ENCODE results near the gene LITAFD. TPM values are rescaled to one million over a fixed set of nuclear protein-coding genes. Genes with fewer than 3 reads are reported as not detected.
"Not testable (repeated sequence)": the region's sequence is repeated elsewhere in the genome, so short reads cannot be mapped to it uniquely, and the experiment has no call there.

The LITAFD gene
- total RNA-seq (2022) (not detected in 2 replicates), Bru-seq, nascent RNA (not detected), BruChase-seq, experiment 1, labeled RNA remaining after a 2-hour chase (not detected), BruChase-seq, experiment 2, labeled RNA remaining after a 6-hour chase (percentile 14 among the genes with signal in this experiment)
- long read RNA-seq: 0 reads

DNA sequence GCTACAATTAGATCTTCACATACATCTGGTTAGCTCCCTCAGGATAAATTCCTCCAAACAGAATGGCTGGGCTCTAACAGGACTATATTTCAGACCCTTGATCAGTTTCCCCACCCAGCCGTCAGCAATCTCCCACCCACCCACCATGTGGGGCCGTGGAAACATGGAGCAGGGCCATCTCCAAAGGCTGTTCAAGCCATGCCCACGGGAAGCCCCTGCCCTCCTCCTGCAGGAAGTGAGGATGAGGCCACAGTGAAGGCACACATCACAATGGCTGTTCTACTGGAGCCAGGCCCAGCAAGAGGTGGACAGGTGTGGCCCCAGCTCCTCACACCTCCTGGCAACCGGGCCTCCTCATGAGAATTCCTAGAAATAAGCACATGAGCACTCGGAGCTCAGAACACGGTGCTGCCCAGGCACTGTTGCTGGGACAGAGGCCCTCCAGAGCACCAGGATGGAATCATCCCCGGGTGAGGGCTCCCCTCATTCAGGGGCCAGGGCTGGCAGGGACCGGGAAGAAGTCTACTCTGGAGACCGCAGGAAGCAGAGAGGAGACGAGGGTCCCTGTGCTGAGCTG lies at the start of gene LITAFD:
Gene LITAFD, plus strand, starts transcription at position 311 of the 577 bp plus-strand sequence. CDS start 2,005 bp downstream, outside the sequence.
- Histone ChIP-seq H3K9me3 (no peaks in the 10 kb centered on the region), H3K4me1 (peaks cover 27% of the 10 kb centered on the region), H3K4me3 (ENCODE audit: low read depth, low read length) (no peak within 1 kb of the TSS), H3K27me3 (replicated peaks; ENCODE audit: control insufficient read depth, insufficient read depth, low read length) (no peaks in the 10 kb centered on the region), H3K36me3 (ENCODE audit: control insufficient read depth, insufficient read depth, low read length) (no peaks in the 10 kb centered on the region)
- Mint-ChIP-seq H3K9me3 (ENCODE audit: unreplicated experiment) (no peaks in the 10 kb centered on the region), H3K27me3 (ENCODE audit: insufficient read depth, unreplicated experiment) (no peaks in the 10 kb centered on the region), H3K27ac (ENCODE audit: unreplicated experiment) (no peak within 1 kb of the TSS), H3K36me3 (ENCODE audit: insufficient read depth, unreplicated experiment) (peaks cover 50% of the 10 kb centered on the region), H3K4me1 (ENCODE audit: low read depth, unreplicated experiment) (peaks cover 30% of the 10 kb centered on the region), H3K4me3 (ENCODE audit: unreplicated experiment) (no peak within 1 kb of the TSS)
- intact Hi-C loops (cut with micrococcal nuclease; ENCODE audit: unreplicated experiment): loop anchor here (5.0 kb wide), 1 partner anchor 90 kb away; no protein-coding TSS in a partner anchor
- no TSS peak for BruUV-seq (replicated peaks)
- TF ChIP-seq, protein P1, sequence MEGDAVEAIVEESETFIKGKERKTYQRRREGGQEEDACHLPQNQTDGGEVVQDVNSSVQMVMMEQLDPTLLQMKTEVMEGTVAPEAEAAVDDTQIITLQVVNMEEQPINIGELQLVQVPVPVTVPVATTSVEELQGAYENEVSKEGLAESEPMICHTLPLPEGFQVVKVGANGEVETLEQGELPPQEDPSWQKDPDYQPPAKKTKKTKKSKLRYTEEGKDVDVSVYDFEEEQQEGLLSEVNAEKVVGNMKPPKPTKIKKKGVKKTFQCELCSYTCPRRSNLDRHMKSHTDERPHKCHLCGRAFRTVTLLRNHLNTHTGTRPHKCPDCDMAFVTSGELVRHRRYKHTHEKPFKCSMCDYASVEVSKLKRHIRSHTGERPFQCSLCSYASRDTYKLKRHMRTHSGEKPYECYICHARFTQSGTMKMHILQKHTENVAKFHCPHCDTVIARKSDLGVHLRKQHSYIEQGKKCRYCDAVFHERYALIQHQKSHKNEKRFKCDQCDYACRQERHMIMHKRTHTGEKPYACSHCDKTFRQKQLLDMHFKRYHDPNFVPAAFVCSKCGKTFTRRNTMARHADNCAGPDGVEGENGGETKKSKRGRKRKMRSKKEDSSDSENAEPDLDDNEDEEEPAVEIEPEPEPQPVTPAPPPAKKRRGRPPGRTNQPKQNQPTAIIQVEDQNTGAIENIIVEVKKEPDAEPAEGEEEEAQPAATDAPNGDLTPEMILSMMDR (IDR thresholded peaks at IDR 0.05; ENCODE audit: insufficient read depth in 1 of 2, low read depth in 1 of 2, low read length in 1 of 2, severe bottlenecking in 1 of 2, unreplicated experiment in 1 of 2): no peak
- DNase-seq: no peak
- CTCF ChIA-PET: interaction anchor here (1.6 kb wide), 1 partner anchor 18 kb away, joined by 3 read pairs; no protein-coding TSS in a partner anchor
- POLR2A ChIA-PET: no interaction called here

GRCh38 chr16:8832717-8833105 lies 49.4 kb upstream of the LITAFD start:
- no peak for DNase-seq
- Mint-ChIP-seq H3K4me3 (ENCODE audit: unreplicated experiment) (no peak overlapping the region), H3K9me3 (ENCODE audit: unreplicated experiment) (no peaks in the 10 kb centered on the region), H3K4me1 (ENCODE audit: low read depth, unreplicated experiment) (peaks cover 7% of the 10 kb centered on the region), H3K27ac (ENCODE audit: unreplicated experiment) (no peak overlapping the region), H3K27me3 (ENCODE audit: insufficient read depth, unreplicated experiment) (no peaks in the 10 kb centered on the region), H3K36me3 (ENCODE audit: insufficient read depth, unreplicated experiment) (peaks cover 54% of the 10 kb centered on the region)
- TF ChIP-seq, protein P1 (IDR thresholded peaks at IDR 0.05; ENCODE audit: insufficient read depth in 1 of 2, low read depth in 1 of 2, low read length in 1 of 2, severe bottlenecking in 1 of 2, unreplicated experiment in 1 of 2): no peak
- no TSS peak for BruUV-seq (replicated peaks)
- H3K36me3 ChIP-seq (ENCODE audit: control insufficient read depth, insufficient read depth, low read length): no peaks in the 10 kb centered on the region; the same call in none of the 2 replicates
- no peaks in the 10 kb centered on the region for H3K4me1 ChIP-seq
- ChIA-PET POLR2A (no interaction called here), CTCF (no interaction called here)
- no peaks in the 10 kb centered on the region for H3K9me3 ChIP-seq
- no peaks in the 10 kb centered on the region for H3K27me3 ChIP-seq (replicated peaks; ENCODE audit: control insufficient read depth, insufficient read depth, low read length)
- intact Hi-C loops (cut with micrococcal nuclease; ENCODE audit: unreplicated experiment): no loop called here
- no peak overlapping the region for H3K4me3 ChIP-seq (ENCODE audit: low read depth, low read length)

DNA sequence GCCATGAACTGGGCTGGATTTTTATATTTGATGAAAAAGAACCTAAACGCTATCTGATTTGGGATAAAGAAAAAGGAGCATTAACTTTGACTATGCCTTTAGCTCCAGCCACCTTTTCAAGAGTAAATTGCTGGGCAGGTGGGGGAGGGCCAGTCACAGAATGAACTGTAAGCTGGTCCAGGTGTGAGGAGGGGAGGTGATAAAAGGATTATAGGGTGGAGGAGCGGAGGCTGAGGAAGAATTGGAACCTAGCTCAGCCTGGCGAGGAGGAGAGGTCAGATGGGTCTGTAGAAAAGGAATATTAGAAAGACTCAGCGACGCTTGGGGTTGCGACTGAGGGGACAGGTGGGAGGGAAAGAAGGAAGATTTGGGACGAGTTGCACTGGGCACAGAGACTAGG lies 45.4 kb upstream of the LITAFD start:
- not testable (repeated sequence) for BruUV-seq (replicated peaks); H3K9me3 Mint-ChIP-seq (ENCODE audit: unreplicated experiment)

DNA sequence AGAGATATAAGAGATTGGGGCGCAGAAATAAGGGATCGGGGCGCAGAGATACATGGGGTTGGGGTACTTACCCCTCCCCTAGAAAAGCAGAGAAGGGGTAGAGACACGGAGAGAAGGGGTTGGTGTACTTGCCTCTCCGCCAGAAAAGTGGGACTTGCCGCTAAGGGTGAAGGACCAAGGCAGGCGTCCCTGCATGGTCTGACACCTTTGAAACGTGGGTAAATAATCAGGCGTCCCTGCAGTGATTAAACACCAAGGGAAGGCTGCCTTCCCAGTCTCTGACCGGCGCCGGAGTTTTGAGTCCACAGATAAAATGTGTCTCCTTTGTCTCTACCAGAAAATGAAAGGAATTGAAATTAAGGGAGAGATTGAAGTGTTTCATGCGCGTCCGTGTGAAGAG lies 44.6 kb upstream of the LITAFD start:
- intact Hi-C loops (cut with micrococcal nuclease; ENCODE audit: unreplicated experiment); H3K27me3 ChIP-seq (replicated peaks; ENCODE audit: control insufficient read depth, insufficient read depth, low read length); H3K4me1 ChIP-seq; DNase-seq; H3K27ac Mint-ChIP-seq (ENCODE audit: unreplicated experiment); H3K9me3 ChIP-seq; POLR2A ChIA-PET; BruUV-seq (replicated peaks); H3K4me3 Mint-ChIP-seq (ENCODE audit: unreplicated experiment); H3K9me3 Mint-ChIP-seq (ENCODE audit: unreplicated experiment); CTCF ChIA-PET; H3K4me3 ChIP-seq (ENCODE audit: low read depth, low read length); H3K36me3 ChIP-seq (ENCODE audit: control insufficient read depth, insufficient read depth, low read length); H3K27me3 Mint-ChIP-seq (ENCODE audit: insufficient read depth, unreplicated experiment): not testable (repeated sequence)
- H3K36me3 Mint-ChIP-seq (ENCODE audit: insufficient read depth, unreplicated experiment): peaks cover 11% of the 10 kb centered on the region
- peaks cover 15% of the 10 kb centered on the region for H3K4me1 Mint-ChIP-seq (ENCODE audit: low read depth, unreplicated experiment)

More for the DNA sequence above, 45.4 kb upstream of the LITAFD start:
- H3K27me3 Mint-ChIP-seq (ENCODE audit: insufficient read depth, unreplicated experiment); H3K4me3 Mint-ChIP-seq (ENCODE audit: unreplicated experiment); DNase-seq; POLR2A ChIA-PET; H3K4me3 ChIP-seq (ENCODE audit: low read depth, low read length); CTCF ChIA-PET; H3K9me3 ChIP-seq; H3K27ac Mint-ChIP-seq (ENCODE audit: unreplicated experiment); H3K4me1 Mint-ChIP-seq (ENCODE audit: low read depth, unreplicated experiment); H3K36me3 ChIP-seq (ENCODE audit: control insufficient read depth, insufficient read depth, low read length); intact Hi-C loops (cut with micrococcal nuclease; ENCODE audit: unreplicated experiment); H3K4me1 ChIP-seq; H3K27me3 ChIP-seq (replicated peaks; ENCODE audit: control insufficient read depth, insufficient read depth, low read length): not testable (repeated sequence)
- H3K36me3 Mint-ChIP-seq (ENCODE audit: insufficient read depth, unreplicated experiment): peaks cover 14% of the 10 kb centered on the region

GRCh38 chr16:8842016-8842415 lies 40.1 kb upstream of the LITAFD start:
- Mint-ChIP-seq H3K36me3 (ENCODE audit: insufficient read depth, unreplicated experiment) (peaks cover 34% of the 10 kb centered on the region), H3K4me1 (ENCODE audit: low read depth, unreplicated experiment) (peaks cover 17% of the 10 kb centered on the region)
- H3K9me3 ChIP-seq; BruUV-seq (replicated peaks); POLR2A ChIA-PET; H3K27me3 ChIP-seq (replicated peaks; ENCODE audit: control insufficient read depth, insufficient read depth, low read length); H3K4me1 ChIP-seq; intact Hi-C loops (cut with micrococcal nuclease; ENCODE audit: unreplicated experiment); H3K4me3 ChIP-seq (ENCODE audit: low read depth, low read length); H3K27me3 Mint-ChIP-seq (ENCODE audit: insufficient read depth, unreplicated experiment); H3K9me3 Mint-ChIP-seq (ENCODE audit: unreplicated experiment); H3K36me3 ChIP-seq (ENCODE audit: control insufficient read depth, insufficient read depth, low read length); CTCF ChIA-PET; H3K4me3 Mint-ChIP-seq (ENCODE audit: unreplicated experiment); H3K27ac Mint-ChIP-seq (ENCODE audit: unreplicated experiment); DNase-seq: not testable (repeated sequence)
